LNCaP clone FGC (cell line): ENCODE data around the gene SLC35A2.

Source experiments
- DNase-seq: peaks from one replicate; pipeline ENCODE4 v3.0.0-alpha.2; 2011; ENCODE audit warnings: low read depth
- H3K4me3 ChIP-seq: 2 replicates; pipeline ENCODE4 v1.5.1; 2011; ENCODE audit warnings: mild to moderate bottlenecking, low read depth, low read length, control low read depth
- CTCF ChIP-seq: IDR thresholded peaks from 2 replicates; pipeline ENCODE4 v1.5.1; 2012; ENCODE audit warnings: mild to moderate bottlenecking; ENCODE audit not compliant: control insufficient read depth, insufficient read depth; ENCODE audit errors: extremely low read depth

SLC35A2 gene

GRCh38 chrX:48910926-48911411 is 477 bp downstream of the SLC35A2 start:
- H3K4me3 ChIP-seq: peak overlapping the region; percentile 89
- DNase-seq: no peak
- TF ChIP-seq CTCF: no peak

- TF ChIP-seq CTCF: no peak
- DNase-seq: no peak
- H3K4me3 ChIP-seq: peak overlapping the region; percentile 89
These were observed 1.6 kb downstream of the SLC35A2 start for GRCh38 chrX:48909703-48910294.

- DNase-seq: no peak
- TF ChIP-seq CTCF: no peak
- H3K4me3 ChIP-seq: no peak overlapping the region
These were observed 2.8 kb downstream of the SLC35A2 start for GRCh38 chrX:48908600-48908999.

- no peak overlapping the region for H3K4me3 ChIP-seq
- no peak for TF ChIP-seq CTCF
- no peak for DNase-seq
These were observed 6.2 kb downstream of the SLC35A2 start for GRCh38 chrX:48905090-48905790.

GRCh38 chrX:48904626-48905025 is 6.8 kb downstream of the SLC35A2 start:
- TF ChIP-seq CTCF: no peak
- no peak for DNase-seq
- H3K4me3 ChIP-seq: no peak overlapping the region

- DNase-seq: no peak
These were observed 7.3 kb downstream of the SLC35A2 start for GRCh38 chrX:48904180-48904579.

More at GRCh38 chrX:48904180-48904579, 7.3 kb downstream of the SLC35A2 start:
- no peak for TF ChIP-seq CTCF
- H3K4me3 ChIP-seq: no peak overlapping the region
